ENCODE measurements around the gene WDHD1.

DNA sequence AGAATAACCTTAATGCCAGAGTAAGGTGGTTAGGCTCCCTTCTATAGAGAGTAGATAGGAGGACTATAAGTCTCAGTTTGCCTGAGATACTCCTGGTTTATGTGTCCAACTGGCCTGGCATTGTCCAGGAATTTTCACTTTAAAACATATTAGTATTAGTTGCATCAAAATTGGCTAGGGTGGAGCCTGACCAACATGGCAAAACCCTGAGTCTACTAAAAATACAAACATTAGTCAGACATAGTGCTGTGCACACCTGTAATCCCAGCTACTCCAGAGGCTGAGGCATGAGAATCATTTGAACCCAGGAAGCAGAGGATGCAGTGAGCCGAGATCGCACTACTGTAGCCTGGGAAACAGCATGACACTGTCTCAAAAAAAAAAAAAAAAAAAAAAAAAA lies 11.9 kb downstream of the WDHD1 start:
- TF ChIP-seq, protein P1, sequence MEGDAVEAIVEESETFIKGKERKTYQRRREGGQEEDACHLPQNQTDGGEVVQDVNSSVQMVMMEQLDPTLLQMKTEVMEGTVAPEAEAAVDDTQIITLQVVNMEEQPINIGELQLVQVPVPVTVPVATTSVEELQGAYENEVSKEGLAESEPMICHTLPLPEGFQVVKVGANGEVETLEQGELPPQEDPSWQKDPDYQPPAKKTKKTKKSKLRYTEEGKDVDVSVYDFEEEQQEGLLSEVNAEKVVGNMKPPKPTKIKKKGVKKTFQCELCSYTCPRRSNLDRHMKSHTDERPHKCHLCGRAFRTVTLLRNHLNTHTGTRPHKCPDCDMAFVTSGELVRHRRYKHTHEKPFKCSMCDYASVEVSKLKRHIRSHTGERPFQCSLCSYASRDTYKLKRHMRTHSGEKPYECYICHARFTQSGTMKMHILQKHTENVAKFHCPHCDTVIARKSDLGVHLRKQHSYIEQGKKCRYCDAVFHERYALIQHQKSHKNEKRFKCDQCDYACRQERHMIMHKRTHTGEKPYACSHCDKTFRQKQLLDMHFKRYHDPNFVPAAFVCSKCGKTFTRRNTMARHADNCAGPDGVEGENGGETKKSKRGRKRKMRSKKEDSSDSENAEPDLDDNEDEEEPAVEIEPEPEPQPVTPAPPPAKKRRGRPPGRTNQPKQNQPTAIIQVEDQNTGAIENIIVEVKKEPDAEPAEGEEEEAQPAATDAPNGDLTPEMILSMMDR (conservative IDR thresholded peaks at IDR 0.05; ENCODE audit: low read length): no peak
- no peak for TF ChIP-seq EZH2phosphoT487 (IDR thresholded peaks at IDR 0.05; ENCODE audit: borderline replicate concordance, low read depth, low read length)
